LNCAP (cell line): ENCODE measurements around the gene KIFC3.

Experiments
- TF ChIP-seq, protein P1 (sequence below): fragments of 450-650 bp; IDR thresholded peaks from 2 replicates; pipeline ENCODE4 v1.5.1; 2017; ENCODE audit warnings: mild to moderate bottlenecking

KIFC3 gene

DNA sequence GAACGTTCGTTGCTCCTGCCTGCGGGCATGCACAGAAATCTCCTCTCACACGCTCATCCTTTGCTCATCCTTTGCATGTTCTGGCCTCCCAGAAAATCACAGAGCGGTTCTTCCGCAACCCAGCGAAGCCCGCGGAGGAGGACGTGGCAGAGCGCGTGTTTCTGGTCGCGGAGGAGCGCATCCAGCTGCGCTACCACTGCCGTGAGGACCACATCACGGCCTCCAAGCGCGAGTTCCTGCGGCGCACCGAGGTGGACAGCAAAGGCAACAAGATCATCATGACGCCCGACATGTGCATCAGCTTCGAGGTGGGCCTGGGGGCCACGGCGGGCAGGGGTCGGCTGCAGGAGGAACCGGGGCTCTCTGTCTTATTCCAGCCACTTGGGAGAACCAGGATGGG lies 76.3 kb downstream of the KIFC3 start:
- TF ChIP-seq, protein P1, sequence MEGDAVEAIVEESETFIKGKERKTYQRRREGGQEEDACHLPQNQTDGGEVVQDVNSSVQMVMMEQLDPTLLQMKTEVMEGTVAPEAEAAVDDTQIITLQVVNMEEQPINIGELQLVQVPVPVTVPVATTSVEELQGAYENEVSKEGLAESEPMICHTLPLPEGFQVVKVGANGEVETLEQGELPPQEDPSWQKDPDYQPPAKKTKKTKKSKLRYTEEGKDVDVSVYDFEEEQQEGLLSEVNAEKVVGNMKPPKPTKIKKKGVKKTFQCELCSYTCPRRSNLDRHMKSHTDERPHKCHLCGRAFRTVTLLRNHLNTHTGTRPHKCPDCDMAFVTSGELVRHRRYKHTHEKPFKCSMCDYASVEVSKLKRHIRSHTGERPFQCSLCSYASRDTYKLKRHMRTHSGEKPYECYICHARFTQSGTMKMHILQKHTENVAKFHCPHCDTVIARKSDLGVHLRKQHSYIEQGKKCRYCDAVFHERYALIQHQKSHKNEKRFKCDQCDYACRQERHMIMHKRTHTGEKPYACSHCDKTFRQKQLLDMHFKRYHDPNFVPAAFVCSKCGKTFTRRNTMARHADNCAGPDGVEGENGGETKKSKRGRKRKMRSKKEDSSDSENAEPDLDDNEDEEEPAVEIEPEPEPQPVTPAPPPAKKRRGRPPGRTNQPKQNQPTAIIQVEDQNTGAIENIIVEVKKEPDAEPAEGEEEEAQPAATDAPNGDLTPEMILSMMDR, result no peak

DNA sequence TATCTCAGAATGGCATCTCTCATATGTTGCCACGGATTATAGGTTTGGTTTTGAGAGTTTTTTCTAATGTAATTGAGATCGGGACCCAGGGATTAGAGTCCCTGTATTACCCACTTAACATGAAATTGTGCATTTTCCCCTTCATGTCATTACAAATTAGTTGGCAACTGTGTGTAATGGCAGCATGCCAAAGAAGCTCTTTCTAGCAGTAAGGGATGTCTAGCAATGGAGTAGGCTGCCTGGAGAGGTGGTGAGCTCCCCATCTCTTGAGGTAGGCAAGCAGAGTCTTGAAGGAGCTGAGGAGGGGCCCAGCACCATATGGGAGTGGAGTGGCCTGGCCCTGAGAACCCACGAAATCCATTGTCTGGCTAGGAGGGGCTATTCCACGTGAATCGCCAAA lies 76.7 kb downstream of the KIFC3 start:
- TF ChIP-seq, protein P1, result no peak

DNA sequence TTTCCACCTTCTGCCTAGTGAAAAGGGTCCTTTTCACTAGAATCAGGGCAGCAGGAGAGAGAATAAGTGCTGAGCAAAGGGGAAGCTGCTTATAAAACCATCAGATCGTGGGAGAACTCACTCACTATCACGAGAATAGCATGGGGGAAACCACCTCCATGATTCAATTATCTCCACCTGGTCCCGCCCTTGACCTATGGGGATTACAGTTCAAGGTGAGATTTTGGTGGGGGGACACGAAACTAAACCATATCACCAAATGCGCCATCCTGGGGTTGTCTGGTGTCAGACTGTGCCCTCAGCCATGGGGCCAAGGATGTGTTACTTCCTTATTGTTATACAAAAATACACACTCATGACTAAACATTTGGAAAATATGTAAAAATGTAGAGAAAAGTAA lies 77.1 kb downstream of the KIFC3 start:
- TF ChIP-seq, protein P1, result no peak

DNA sequence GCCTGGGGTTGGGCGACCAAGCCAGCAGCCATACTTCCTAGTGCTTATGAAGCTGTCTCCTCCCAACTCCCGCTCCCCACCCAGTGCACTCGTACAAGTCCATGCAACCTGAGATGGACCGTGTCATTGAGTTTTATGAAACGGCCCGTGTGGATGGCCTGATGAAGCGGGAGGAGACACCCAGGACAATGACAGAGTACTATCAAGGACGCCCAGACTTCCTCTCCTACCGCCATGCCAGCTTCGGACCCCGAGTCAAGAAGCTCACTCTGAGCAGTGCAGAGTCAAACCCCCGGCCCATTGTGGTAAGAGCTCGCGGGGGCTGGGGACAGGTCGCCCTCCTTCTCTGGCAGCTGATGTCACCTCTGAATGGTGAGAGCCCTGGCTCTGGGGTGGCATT lies 77.8 kb downstream of the KIFC3 start:
- TF ChIP-seq, protein P1, result no peak

DNA sequence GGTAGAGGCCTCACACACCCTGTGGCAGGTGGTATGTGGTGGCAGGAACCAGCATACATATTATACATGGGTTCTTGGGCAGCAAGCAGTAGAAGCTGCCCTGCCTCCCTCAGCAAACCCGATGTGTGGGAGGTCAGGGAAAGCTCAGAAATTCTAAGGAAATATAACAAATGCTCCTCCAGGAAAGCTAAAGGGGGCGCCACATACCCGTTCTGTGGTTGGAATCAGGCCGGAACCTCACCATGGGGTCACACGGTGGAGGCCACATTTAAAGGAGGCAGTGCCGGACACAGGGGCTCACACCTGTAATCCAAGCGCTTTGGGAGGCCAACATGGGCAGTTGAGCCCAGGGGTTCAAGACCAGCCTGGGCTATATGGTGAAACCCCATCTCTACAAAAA lies 79.1 kb downstream of the KIFC3 start:
- TF ChIP-seq, protein P1, result no peak

DNA sequence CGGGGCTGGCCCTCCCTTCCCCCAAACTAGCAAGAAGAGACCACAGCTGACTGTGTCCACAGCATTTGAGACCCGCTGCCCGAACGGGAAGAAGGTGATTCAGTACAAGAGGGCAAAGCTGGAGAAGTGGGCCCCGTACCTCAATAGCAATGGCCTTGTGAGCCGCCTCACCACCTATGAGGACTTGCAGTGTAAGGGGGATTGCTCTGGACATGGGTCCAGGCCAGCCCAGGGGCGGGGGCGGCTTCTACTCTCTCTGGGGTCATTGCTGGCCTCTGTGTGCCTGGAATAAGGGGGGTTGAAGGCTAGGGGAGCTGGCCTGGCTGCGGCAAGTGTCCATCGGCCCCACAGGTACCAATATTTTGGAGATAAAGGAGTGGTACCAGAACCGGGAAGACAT lies 79.6 kb downstream of the KIFC3 start:
- TF ChIP-seq, protein P1, result no peak

DNA sequence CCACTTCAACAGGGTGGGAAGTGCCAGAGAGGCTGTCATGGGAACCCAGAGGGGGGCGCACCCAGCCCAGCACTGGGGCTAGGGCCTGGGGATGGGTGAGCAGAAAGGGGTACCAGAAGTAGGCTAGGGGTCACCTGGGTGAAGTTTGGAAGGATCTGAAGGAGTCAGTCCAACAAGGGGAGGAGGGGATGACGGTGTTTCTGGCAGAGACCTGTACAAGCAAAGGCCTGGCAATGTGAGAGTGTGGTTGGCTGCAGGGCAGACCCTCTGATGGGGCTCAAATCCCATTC lies 80.1 kb downstream of the KIFC3 start:
- TF ChIP-seq, protein P1, result no peak

DNA sequence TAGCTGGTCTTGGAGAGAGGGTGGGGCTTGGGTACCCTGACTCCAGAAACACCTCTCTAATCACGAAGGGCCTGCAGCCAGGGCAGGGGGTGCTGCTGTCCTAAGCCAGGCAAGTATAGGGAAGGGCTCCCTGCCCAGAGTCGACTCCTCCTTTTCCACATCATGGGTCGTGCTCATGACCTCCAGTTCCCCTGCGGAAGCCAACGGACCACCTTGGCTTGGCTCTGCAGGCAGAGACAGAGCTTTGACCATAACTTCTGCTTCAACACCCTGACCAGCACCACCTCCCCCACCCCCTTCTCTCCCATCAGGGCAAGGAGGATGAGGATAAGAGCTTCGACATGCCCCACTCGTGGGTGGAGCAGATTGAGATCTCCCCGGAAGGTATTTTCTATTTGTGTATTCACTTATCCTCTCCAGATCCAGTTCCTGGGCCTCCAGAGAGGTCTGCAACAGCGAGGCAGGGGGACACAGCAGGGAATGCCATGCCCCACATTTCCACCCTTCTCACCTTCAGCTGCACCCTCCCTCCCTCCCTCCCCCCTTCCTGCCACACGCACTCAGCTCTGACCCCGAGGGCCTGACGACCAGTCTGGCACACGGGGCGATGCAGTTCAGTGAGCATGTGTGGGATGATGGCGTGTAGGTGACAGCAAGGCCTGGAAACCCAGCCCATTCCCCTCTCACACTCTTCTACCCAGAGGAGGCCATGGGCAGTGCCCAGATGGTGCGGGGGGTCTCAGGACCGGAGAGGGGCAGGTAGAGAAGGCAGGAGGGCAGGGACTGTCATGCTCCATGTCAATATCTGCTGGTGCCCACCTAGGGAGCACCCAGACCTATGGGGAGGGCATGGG lies 80.7 kb downstream of the KIFC3 start:
- TF ChIP-seq, protein P1, result no peak
